HEK293 (cell line): ENCODE results near the gene DPP9.
A peak's percentile ranks its signal among the peaks of the same experiment; 100 is the strongest.

Source experiments
- BCL6B ChIP-seq: fragments of 450-650 bp; formaldehyde crosslinking; IDR thresholded peaks from 2 replicates; pipeline ENCODE4 v1.5.1; 2017; ENCODE audit warnings: missing biosample characterization, missing genetic modification characterization
- KLF10 ChIP-seq: fragments of 450-650 bp; IDR thresholded peaks from 2 replicates; pipeline ENCODE4 v1.5.1; 2018; ENCODE audit warnings: missing biosample characterization, mild to moderate bottlenecking, missing genetic modification characterization
- KLF16 ChIP-seq: fragments of 450-650 bp; formaldehyde crosslinking; IDR thresholded peaks from 2 replicates; pipeline ENCODE4 v1.5.1; 2017; ENCODE audit warnings: missing biosample characterization, missing genetic modification characterization
- KLF7 ChIP-seq: fragments of 450-650 bp; formaldehyde crosslinking; IDR thresholded peaks from 2 replicates; pipeline ENCODE4 v1.5.1; 2016; ENCODE audit warnings: missing biosample characterization, missing genetic modification characterization, borderline replicate concordance
- PRDM4 ChIP-seq: fragments of 450-650 bp; formaldehyde crosslinking; IDR thresholded peaks from 2 replicates; pipeline ENCODE4 v1.5.1; 2017; ENCODE audit warnings: missing biosample characterization, missing genetic modification characterization
- ZBTB21 ChIP-seq: fragments of 450-650 bp; formaldehyde crosslinking; IDR thresholded peaks from 2 replicates; pipeline ENCODE4 v1.5.1; 2017; ENCODE audit warnings: missing biosample characterization, missing genetic modification characterization
- ZBTB7A ChIP-seq: fragments of 450-650 bp; formaldehyde crosslinking; IDR thresholded peaks from 2 replicates; pipeline ENCODE4 v1.5.1; 2016; ENCODE audit warnings: low read depth, missing biosample characterization, missing genetic modification characterization
- ZNF132 ChIP-seq: fragments of 450-650 bp; formaldehyde crosslinking; IDR thresholded peaks from 2 replicates; pipeline ENCODE4 v1.5.1; 2017; ENCODE audit warnings: missing biosample characterization, missing genetic modification characterization, borderline replicate concordance
- ZNF280D ChIP-seq: fragments of 450-650 bp; formaldehyde crosslinking; IDR thresholded peaks from 2 replicates; pipeline ENCODE4 v1.5.1; 2016; ENCODE audit warnings: missing biosample characterization, missing genetic modification characterization
- ZNF350 ChIP-seq: fragments of 450-650 bp; formaldehyde crosslinking; IDR thresholded peaks from 2 replicates; pipeline ENCODE4 v1.5.0; 2017; ENCODE audit warnings: missing biosample characterization, mild to moderate bottlenecking, missing genetic modification characterization
- ZNF544 ChIP-seq: fragments of 450-650 bp; formaldehyde crosslinking; IDR thresholded peaks from 2 replicates; pipeline ENCODE4 v1.5.0; 2017; ENCODE audit warnings: missing biosample characterization, missing genetic modification characterization
- ZNF558 ChIP-seq: fragments of 450-650 bp; formaldehyde crosslinking; IDR thresholded peaks from 2 replicates; pipeline ENCODE4 v1.5.1; 2016; ENCODE audit warnings: missing biosample characterization, missing genetic modification characterization
- ZNF561 ChIP-seq: fragments of 450-650 bp; IDR thresholded peaks from 2 replicates; pipeline ENCODE4 v1.5.1; 2018; ENCODE audit warnings: missing biosample characterization, missing genetic modification characterization, borderline replicate concordance
- ZNF610 ChIP-seq: fragments of 450-650 bp; formaldehyde crosslinking; IDR thresholded peaks from 2 replicates; pipeline ENCODE4 v1.5.1; 2016; ENCODE audit warnings: missing biosample characterization, missing genetic modification characterization, borderline replicate concordance
- ZNF776 ChIP-seq: fragments of 450-650 bp; formaldehyde crosslinking; IDR thresholded peaks from 2 replicates; pipeline ENCODE4 v1.5.0; 2017; ENCODE audit warnings: missing biosample characterization, missing genetic modification characterization, borderline replicate concordance
- ZSCAN23 ChIP-seq: fragments of 450-650 bp; formaldehyde crosslinking; IDR thresholded peaks from 2 replicates; pipeline ENCODE4 v1.5.1; 2016; ENCODE audit warnings: missing biosample characterization, missing genetic modification characterization

The DPP9 gene

GRCh38 chr19:4633140-4633967 is 90.3 kb downstream of the DPP9 start (continued):
- TF ChIP-seq PRDM4 (tag by site-specific recombination) (no peak), ZNF544 (tag by site-specific recombination) (no peak), ZNF561 (tag by site-specific recombination) (no peak), ZSCAN23 (no peak), ZNF280D (tag by site-specific recombination) (peak; percentile 95), ZNF350 (tag by site-specific recombination) (no peak), ZBTB21 (peak; percentile 68; the same call in 1 of the 2 replicates), ZBTB7A (tag by site-specific recombination) (no peak), ZNF132 (tag by site-specific recombination) (no peak), ZNF610 (tag by site-specific recombination) (no peak), KLF10 (tag by site-specific recombination) (peak; percentile 84), KLF16 (peak; percentile 44; the same call in 1 of the 2 replicates), ZNF558 (tag by site-specific recombination) (no peak), KLF7 (tag by site-specific recombination) (no peak), ZNF776 (no peak), BCL6B (tag by site-specific recombination) (no peak)
